GM19467 (cell line): ENCODE results near the gene RSU1.

Experiments used
- ATAC-seq: cut with Tn5 transposase; IDR thresholded peaks from one replicate; pipeline ENCODE4 v1.9.1; 2021; ENCODE audit warnings: mild to moderate bottlenecking, moderate library complexity; ENCODE audit not compliant: unreplicated experiment

Gene RSU1

DNA sequence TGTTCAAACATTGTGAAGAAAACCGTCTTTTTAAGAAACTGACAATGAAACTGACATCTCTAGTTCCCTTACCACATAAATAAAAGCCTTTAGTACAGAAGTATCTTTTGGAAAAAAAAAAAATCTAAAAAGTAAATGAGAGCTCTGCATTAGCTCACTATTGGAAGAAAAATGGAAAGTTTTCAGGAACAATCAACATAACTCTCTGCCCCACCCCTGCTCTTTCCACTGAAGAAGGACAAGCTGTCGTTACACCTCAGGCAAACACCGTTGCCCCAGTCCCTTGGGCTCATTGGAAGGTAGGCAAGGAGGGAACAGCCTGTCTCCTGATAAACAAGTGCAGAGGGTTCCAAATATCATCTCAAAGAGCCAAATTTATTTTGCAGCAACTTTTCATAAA lies 273.1 kb downstream of the RSU1 start:
- ATAC-seq: no peak
